T-helper 1 cell treated with Interleukin-12 subunit alpha and Interleukin-12 subunit beta and Interleukin-4 antibody, amounts not matched to agents 30 ng/mL and 1 ng/mL, for 36 hours (primary cell): ENCODE data around the gene S100A6. TPM values are rescaled to one million over a fixed set of nuclear protein-coding genes. Genes with fewer than 3 reads are reported as not detected.

Source experiments
- intact Hi-C: fragments of 100-400 bp; cut with micrococcal nuclease; formaldehyde crosslinking; loops from one replicate; pipeline ENCODE4 v1.15.1; 2024
- total RNA-seq: library from RNA; stranded (reverse); gene quantifications from 2 replicates; pipeline ENCODE4 v1.2.3, GENCODE V29; 2022

The S100A6 gene
- total RNA-seq, 1 donor from 2014 or later = 418 TPM

DNA sequence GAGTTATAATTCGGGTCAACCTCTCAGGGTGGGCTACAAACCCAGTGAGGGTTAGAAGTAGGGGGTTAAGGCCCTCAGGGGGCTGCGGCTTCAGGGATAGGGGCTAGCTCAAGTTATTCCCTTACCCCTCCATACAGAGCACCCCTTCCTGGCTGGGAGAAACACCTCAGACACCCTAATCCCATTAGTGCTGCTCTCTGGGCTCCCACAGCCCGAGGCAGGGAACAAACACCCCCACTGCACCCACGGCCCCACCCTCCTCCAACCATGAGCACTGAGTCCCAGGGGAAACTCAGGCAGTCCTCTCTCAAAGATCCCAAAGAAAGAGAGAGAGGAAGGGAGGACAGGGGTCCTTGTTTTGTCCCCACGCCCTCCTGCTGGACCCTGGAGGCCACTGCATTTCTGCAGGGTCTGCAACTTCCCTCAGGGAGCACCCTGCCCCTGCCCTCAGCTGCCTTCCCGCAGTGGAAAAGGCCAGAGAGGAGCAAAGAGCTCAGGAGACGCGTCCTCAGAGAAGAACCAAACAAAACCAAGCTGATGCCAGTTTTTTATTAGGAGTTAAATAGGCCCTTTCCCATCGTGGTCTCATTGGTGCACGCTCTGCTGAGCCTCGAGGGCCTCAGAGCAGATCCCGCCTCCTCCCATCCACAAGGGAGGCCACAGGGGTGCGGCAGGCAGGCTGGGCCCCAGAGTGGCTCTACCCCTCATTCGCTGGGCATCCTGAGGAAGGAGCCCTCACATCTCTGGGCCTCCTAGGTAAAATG is 11.2 kb upstream of the S100A6 start:
- intact Hi-C loops = loop anchor here (5.0 kb wide), 1 partner anchor 180 kb away; the partner anchor contains the start of gene INTS3

DNA sequence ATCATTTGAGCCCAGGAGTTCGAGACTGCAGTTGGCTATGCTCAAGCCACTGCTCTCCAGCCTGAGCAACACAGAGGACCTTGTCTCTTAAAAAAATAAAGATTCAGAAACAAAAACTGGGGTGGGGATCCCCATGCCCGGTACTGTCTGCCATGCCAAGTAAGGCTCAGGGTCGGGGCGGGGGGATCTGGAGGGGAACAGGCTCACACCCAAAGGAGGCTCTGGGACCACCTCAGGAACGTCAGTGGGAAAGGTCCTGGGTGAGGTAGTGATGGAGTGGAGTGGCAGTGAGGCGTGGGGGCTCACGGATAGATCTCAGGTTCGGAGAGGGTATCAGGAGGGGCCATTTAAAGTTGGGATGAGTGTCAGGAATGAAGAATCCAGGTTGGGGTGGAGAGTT is 10.6 kb upstream of the S100A6 start:
- intact Hi-C loops = loop anchor here (5.0 kb wide), 1 partner anchor 181 kb away; the partner anchor contains the start of gene INTS3

DNA sequence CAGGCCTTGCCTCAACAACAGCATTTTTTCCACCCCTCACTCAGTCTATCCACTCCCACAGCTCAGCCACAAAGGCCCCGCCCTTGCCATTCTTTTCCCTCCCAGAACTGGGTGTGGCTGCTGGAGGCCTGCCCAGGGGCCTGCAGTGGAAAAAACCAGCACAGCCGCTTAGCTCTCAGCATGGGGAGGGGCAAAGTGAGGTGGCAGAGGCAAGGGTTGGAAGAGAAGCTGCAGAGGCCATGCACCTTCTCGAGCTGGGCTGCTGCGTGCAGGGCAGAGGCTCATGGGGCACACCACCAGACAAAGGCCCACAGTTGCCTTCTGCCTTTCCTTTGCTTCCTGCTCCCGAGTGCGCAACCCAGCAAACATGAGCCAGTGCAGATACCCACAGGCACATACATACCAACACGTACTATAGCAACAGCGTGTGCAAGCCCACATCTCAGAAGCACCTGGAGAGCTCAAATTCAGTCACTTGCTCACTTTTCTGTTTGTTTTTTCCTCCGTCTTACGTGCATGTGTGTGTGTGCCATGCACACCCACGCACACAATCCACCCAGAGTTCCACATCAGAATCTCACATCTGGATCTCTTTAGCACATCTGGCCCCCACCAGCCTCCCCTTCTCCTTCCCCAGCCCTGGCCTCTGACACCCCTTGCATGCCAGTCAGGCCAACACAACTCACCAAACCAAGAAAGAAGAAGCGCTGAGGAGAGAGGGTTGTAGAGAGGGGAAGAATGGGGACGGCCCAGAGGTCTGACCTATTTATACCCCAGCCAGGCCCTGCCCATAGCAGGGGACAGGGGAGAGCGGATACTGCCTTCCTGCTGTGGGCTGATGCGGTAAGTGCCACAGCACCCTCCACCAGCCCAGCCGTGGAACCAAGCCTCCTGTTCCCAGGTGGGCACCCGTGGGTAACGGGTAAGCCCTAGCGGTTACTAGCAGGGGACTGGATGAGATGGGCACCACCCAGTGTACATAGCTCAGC is 9.6 kb upstream of the S100A6 start, which contains the start of gene S100A4:
S100A4 (minus strand) TSS at position 740 of the 989 bp plus-strand sequence. CDS start 1,012 bp downstream, outside the sequence.
- intact Hi-C loops = loop anchor here (1.0 to 5.0 kb wide), 5 partner anchors 9 to 182 kb away; partner anchors contain the start of genes CHTOP and INTS3

DNA sequence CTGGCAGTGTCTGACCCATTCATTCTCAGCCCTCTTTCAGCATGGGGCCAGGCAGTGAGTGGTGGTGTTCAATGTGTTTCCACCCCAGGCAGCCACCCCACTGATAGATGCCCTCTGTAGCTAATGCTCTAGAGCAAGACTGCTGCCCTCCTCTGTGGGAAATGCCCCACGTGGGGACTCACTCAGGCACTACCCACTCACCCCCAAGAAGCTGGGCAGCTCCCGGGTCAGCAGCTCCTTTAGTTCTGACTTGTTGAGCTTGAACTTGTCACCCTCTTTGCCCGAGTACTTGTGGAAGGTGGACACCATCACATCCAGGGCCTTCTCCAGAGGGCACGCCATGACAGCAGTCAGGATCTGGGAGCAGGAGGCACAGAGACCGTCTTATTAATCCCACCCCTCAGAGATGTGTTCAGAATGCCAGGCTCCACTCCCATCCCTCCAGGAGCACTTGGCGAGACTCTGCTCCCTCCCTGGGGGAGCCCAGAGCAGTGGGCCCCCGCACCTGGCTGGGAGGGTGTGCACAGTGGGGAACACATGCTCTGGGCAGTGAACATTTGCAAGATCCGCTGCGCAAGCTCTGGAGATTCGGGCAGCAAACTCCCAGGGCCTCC is 8.8 kb upstream of the S100A6 start:
- intact Hi-C loops = loop anchor here (1.0 to 5.0 kb wide), 5 partner anchors 8 to 183 kb away; partner anchors contain the start of genes CHTOP and INTS3

DNA sequence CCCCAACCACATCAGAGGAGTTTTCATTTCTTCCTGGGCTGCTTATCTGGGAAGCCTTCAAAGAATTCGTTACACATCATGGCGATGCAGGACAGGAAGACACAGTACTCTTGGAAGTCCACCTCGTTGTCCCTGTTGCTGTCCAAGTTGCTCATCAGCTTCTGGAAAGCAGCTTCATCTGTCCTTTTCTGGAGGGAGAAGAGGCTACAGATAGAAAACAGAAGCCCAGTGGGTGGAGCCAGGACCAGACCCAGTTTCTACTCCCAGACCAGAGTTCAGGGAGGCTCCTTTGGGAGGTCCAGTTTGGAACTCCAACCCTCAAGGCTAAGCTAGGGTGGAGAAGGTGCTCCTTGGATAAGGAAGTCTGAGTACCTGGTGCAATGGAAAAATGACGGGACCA is 7.9 kb upstream of the S100A6 start:
- intact Hi-C loops = no loop called here

DNA sequence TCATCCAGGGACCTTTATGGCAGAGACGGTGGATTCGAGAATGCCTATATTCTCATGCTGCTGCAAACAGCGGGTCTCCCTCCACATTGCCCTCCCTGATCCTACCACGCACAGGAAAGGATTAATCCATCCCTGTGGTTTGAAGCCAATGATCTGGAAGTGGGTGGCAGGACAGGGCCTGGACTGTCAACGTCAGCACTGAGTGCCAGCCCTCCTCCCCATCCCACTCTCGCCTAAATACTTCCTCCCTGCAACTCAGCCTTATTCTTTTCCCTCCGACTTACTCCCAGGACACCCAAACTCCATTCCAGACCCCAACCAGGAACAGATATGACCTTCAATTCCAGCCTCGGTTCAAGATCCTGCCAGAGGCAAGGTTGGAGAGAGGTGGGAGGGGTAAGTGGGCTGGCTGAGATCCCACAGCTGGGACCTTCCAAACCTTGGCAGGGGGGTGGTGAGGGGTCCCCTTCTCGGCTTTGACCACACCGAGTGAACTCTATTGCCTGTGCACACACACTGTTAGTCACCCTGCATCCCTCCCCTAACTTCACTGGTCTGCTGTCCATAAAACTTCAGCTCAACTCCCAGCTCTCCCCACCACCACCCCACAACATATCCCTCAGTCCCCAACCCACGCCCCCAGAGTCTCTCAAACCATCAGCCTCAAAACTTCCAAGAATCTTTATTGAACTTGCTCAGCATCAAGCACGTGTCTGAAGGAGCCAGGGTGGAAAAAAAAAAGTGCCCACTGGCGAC is 7.3 kb upstream of the S100A6 start:
- intact Hi-C loops = no loop called here

DNA sequence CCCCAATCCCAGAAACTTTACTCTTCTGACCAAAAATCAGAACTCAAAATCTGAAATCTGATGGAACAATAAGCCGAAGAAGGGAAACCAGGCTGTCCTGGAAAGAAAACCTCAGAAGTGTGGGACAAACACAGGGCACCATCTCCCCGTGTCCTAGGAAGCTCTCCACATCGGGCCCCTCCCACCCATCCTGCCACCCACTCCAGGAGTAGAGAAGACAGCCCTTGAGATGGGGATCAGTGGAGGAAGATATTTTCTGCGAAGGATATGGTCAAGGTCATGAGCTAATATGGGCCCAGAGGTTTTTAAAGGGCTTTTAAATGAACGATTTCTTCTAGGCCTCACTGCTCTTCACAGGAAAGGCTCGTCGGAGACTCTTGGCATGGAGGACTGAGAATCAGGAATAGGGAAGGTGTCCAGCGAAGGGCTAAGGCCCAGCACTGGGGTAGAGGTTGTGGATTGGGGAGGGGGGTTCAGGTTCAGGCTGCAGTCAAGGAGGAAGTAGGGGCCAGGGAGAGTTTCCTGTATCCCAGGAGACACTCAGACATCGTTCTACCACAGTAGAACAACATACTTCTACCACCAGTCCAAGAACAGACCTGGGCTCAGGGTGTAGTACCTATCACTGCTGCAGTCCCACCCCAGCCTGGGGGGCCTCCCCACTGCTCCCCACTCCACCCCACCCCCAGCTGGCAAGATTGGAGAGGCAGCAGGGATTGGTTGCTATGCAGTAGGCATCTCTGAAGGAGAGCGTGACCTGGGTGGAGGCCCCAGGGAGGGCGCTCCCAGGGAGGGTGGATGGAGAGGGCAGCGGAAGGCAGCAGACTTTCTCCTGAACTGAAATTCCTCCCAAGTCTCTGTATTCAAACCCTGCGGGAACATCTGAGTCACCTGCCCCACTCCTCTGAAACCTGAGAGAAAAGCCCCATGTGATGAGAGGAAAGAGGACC is 6.1 kb upstream of the S100A6 start:
- intact Hi-C loops = no loop called here

DNA sequence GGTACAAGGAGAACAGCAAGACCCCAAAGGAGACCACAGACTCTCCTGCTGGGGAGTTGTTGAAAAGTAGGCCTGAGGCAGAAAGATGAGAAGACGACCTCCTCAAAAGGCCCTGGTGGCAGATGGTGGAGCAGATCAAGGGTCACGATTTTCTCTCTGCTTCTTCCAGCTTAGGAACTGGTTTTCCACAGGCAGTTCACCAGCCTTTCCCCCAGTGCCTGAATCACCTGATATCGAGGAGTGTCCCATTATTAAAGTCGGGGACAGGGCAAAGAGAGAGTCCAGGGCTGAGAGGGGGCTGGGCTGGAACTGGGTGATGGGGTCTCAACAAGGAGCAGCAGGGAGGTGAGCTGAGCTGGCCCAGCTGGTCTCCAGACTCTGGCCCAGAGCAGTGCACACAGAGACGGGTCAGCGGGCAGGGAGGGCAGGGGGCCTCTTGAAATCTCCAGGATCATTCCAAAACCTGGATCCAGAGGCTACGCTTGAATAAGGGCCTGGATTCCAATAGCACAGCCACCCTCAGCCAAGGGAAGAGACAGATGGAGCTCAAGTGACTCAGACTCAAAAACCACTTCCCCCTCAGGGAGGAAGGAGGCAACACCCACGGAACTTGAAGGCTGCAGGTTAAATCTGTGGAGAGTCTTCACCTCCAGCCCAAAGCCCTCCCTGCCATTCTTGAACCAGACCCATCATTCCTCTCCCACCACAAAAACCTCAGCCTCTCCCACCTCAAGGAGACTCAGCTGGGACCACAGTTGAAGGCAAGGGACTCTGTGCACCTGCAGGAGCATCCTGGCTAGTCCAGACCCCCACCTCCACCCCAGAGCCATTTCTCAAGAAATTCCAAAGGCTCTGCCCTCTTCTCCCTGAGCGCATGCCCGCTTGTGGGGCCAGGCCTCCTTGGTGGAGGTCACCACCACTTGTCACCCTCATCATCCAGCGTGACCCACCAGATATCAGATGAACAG is 4.9 kb upstream of the S100A6 start, which contains the start of gene S100A5:
S100A5 (minus strand) TSS at position 541 of the 968 bp plus-strand sequence. CDS start 743 bp downstream, outside the sequence.
- intact Hi-C loops = no loop called here

DNA sequence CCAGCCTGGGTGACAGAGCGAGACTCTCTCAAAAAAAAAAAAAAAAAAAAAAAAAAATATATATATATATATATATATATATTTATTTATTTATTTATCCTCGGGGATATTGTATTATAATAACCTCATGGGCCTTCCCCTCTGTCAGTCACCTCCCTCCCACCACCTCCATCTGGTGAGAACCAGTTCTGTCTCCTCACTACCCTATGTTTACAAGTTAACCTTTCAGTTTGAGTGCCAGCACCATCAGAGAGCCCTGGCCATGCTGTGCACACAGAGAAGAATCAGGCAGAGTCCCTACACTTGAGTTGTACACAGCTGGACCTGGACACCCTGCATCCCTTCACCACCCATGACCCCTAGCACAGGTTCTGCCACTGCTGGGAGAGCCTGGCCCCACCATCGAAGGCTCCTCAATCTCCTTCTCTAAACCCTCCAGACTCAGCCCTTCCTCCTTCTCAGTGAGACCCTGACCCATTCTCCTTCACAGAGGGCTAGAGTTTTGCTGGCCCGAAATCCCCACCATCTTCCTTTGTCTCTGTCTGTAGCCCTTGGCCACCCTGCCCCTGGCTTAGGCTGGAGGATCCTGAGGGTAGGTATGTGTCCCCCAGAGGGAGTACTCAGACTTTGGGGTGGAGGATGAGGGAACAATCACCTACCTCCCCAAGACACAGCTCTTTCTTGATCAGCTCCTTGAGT is 3.8 kb upstream of the S100A6 start:
- intact Hi-C loops = loop anchor here (10.0 kb wide), 1 partner anchor 425 kb away; the partner anchor contains the start of genes CREB3L4 and SLC39A1

DNA sequence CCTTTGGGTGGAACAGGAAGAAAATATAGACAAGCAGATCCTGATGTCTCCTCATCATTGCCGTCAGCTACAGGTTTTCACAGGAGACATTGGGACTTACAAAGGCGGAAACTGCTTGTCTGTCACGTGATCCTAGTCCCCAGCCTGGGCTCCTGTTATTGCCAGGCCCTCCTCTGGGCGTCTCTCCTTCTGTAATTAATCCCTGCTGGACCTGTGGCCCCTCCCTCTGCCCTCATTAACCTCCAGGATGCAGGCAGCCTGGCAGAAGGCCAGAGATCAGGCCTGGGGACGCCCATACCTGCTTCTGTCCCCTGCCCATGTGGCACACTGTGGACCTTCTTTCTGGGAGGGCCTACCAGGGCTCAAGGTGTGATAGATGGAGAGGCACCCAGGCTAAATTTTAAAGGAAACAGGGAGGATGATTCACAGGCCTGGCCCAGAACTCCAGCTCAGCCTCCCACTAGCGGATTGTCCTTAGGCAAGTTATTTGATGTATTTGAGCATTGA is 2.6 kb upstream of the S100A6 start:
- intact Hi-C loops = loop anchor here (10.0 kb wide), 1 partner anchor 426 kb away; the partner anchor contains the start of genes CREB3L4 and SLC39A1

DNA sequence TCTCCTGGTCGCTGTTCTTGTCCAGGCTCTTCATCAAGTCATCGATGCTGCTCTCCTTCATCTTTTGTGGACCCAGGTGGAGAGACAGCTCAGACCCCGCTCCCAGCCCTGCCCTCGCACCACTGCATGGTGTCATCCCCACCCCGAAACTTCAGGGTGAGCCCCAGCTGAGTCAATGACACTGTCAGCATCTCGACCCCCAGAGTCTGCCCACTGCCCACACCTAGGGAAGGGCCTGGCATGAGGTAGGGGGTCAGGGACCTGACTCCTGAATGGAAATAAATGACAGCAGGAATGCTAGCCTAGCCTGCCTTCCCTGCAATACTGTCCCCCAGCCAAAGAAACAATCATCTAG is 1.6 kb upstream of the S100A6 start:
- intact Hi-C loops = loop anchor here (10.0 kb wide), 1 partner anchor 427 kb away; the partner anchor contains the start of genes CREB3L4 and SLC39A1

DNA sequence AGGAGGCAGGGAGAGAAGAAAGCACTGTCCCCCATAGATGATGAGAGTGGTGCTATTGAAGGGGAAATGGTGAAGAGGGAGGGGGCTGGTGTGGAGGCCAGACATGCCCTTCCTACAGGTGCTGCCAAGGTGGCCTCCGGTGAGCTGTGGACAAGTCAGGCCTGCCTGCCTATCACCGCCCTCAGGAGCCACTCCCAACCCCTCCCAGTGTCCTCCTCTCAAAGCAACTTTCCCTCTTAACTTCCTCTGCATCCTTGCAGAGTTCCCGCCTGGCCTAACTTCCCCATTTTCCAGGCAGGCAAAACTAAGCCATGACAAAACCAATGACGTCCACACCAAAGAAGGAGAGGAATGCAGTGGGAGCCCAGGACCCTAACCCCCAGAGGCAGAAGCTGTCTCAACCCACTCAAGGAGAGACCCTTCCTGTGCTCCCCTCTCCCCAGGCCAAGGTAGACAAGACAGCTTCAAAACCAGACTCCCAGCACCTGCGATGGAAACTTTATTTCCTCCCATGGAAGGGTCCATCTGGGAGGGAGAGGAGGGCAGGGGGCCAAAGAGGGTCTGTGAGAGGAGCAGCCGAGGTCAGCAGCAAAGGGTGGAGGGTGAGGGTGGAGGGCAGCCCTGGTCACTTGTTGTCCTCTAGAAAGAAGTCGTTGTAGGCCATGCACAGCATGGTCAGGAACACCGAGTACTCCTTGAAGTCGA is 1.0 kb upstream of the S100A6 start:
- intact Hi-C loops = loop anchor here (1.0 to 10.0 kb wide), 4 partner anchors 8 to 428 kb away; partner anchors contain the start of genes CHTOP, CREB3L4, S100A4 and SLC39A1

DNA sequence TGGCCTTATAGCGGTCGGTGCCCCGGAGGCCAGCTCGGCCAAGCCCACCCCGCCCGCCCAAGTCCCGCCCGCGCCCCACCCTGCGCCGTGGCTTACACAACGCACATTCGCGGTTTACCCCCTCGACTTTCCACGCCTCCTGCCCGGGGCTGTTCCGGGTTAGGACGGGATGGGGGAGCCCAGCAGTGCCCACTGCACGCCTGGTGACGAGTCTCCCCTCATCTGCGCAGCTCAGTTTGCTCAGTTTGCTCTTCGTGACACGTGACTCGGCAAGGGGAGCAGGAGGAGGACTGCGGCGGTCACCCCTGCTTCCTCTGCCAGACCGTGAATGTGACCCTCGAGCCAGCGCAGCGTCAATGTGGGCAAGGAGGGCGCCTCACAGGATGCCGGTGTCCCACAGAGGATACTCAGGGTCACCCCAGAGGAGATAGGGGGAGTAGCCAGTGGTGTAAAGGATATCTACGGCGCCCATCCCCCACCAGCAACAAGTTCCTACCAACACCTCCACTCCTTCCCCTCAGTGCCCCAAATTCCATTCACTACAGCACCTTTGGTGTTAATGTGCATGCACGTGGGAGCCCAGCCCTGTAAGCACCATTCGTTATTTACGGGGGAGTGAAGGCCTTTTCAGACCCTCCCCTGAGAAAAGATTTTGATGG is 350 bp upstream of the S100A6 start:
- intact Hi-C loops = loop anchor here (1.0 to 10.0 kb wide), 4 partner anchors 9 to 429 kb away; partner anchors contain the start of genes CHTOP, CREB3L4, S100A4 and SLC39A1

DNA sequence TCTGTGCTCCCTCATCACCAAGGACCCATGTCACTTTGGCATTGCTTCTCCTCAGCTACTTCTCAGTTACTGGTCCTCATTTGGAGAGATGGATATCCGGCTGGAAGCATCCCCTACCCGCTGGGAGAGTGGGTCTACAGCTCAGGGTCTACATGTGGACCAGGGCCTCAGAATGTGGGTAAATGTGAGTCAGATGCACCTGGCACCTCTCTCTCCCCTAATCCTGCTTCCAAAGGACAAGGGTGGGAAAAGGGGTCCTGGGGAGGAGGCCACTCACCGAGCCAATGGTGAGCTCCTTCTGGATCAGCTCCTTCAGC is 908 bp downstream of the S100A6 start:
- intact Hi-C loops = loop anchor here (1.0 to 10.0 kb wide), 3 partner anchors 24 to 457 kb away; partner anchors contain the start of genes CREB3L4, RPS27 and SLC39A1

DNA sequence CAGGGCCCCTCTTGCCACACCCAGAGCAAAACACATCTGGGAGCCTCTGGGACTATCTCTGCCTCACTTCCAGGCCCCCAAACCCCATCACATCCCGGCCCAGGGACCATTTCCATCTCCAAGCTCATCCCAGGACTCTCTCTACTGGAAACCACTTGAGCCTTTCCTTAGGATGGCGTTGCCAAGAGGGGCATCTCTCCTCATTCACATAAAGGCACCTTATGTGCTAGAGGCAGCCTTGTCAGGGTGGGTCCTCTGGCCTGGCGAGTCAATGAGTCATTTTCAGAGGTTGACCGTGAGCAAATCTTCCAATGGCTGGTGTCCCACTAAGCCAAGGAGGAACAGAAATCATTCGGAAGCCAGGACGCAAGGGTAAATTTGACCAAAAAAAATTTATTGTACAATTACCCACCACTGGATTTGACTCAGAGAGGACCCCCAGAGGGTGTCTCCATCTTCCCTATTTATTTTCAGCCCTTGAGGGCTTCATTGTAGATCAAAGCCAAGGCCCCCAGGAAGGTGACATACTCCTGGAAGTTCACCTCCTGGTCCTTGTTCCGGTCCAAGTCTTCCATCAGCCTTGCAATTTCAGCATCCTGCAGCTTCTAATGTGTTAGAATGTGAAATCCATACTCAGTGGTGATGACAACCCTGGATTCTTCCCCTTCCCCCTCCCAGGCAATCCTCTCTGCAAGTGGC is 1.4 kb downstream of the S100A6 start:
- intact Hi-C loops = loop anchor here (5.0 to 10.0 kb wide), 2 partner anchors 430 to 458 kb away; partner anchors contain the start of genes CREB3L4, RPS27 and SLC39A1
